Mesendoderm (in vitro differentiated cells): ENCODE data around the gene LRRC34.

Source experiments
- DNase-seq: peaks from one replicate; pipeline ENCODE4 v3.0.0; 2013
- H2AK5ac ChIP-seq: 2 replicates; pipeline ENCODE4 v1.6.1; 2013; ENCODE audit warnings: low read length, inconsistent platforms
- H2BK120ac ChIP-seq: 2 replicates; pipeline ENCODE4 v1.6.1; 2013; ENCODE audit warnings: low read depth, mild to moderate bottlenecking, low read length, moderate library complexity, mixed read lengths
- H2BK15ac ChIP-seq: replicated peaks from 2 replicates; pipeline ENCODE4 v1.6.1; 2013; ENCODE audit warnings: low read depth, mild to moderate bottlenecking, moderate library complexity
- H2BK5ac ChIP-seq: 2 replicates; pipeline ENCODE4 v1.6.1; 2013; ENCODE audit warnings: low read length, inconsistent platforms
- H3K18ac ChIP-seq: 2 replicates; pipeline ENCODE4 v1.6.1; 2013; ENCODE audit warnings: mild to moderate bottlenecking, low read length, mixed read lengths
- H3K23ac ChIP-seq: one replicate; pipeline ENCODE4 v1.6.1; 2013; ENCODE audit warnings: low read length
- H3K27ac ChIP-seq: 2 replicates; pipeline ENCODE4 v1.5.1; 2013; ENCODE audit warnings: low read depth, mild to moderate bottlenecking, inconsistent platforms, low read length, moderate library complexity
- H3K27me3 ChIP-seq: 2 replicates; pipeline ENCODE4 v1.6.1; 2013; ENCODE audit warnings: low read length, control low read depth, mild to moderate bottlenecking, inconsistent platforms; ENCODE audit not compliant: insufficient read depth, poor library complexity
- H3K36me3 ChIP-seq: 2 replicates; pipeline ENCODE4 v1.6.1; 2013; ENCODE audit warnings: low read length, inconsistent platforms; ENCODE audit not compliant: control insufficient read depth, insufficient read depth
- H3K4ac ChIP-seq: one replicate; pipeline ENCODE4 v1.6.1; 2013; ENCODE audit warnings: low read depth, mild to moderate bottlenecking, low read length, moderate library complexity
- H3K4me1 ChIP-seq: 2 replicates; pipeline ENCODE4 v1.6.1; 2013; ENCODE audit warnings: low read depth, low read length, inconsistent platforms; ENCODE audit not compliant: control insufficient read depth
- H3K4me2 ChIP-seq: 2 replicates; pipeline ENCODE4 v1.6.1; 2013; ENCODE audit warnings: low read length
- H3K4me3 ChIP-seq: 2 replicates; pipeline ENCODE4 v1.5.1; 2013; ENCODE audit warnings: mild to moderate bottlenecking, low read length
- H3K56ac ChIP-seq: one replicate; pipeline ENCODE4 v1.6.1; 2013; ENCODE audit warnings: low read length
- H3K79me1 ChIP-seq: 2 replicates; pipeline ENCODE4 v1.6.1; 2013; ENCODE audit warnings: low read length, inconsistent platforms
- H3K79me2 ChIP-seq: 2 replicates; pipeline ENCODE4 v1.6.1; 2013; ENCODE audit warnings: mild to moderate bottlenecking, low read length; ENCODE audit not compliant: control insufficient read depth, insufficient read depth
- H3K9ac ChIP-seq: 2 replicates; pipeline ENCODE4 v1.6.1; 2013; ENCODE audit warnings: low read length, inconsistent platforms
- H4K5ac ChIP-seq: one replicate; pipeline ENCODE4 v1.6.1; 2013; ENCODE audit warnings: low read length
- H4K8ac ChIP-seq: one replicate; pipeline ENCODE4 v1.6.1; 2013; ENCODE audit warnings: low read depth, mild to moderate bottlenecking, control low read depth, low read length, moderate library complexity
- WGBS: extraction: QIAGEN DNeasy Blood & Tissue Kit; methylation state at CpG from one replicate; pipeline ENCODE4 v1.1.7; 2013; ENCODE audit warnings: low lambda C conversion rate, missing lambda C conversion rate; ENCODE audit not compliant: insufficient coverage; ENCODE audit errors: extremely low coverage; 5-methylcytosine and 5-hydroxymethylcytosine counted together

Gene LRRC34

DNA sequence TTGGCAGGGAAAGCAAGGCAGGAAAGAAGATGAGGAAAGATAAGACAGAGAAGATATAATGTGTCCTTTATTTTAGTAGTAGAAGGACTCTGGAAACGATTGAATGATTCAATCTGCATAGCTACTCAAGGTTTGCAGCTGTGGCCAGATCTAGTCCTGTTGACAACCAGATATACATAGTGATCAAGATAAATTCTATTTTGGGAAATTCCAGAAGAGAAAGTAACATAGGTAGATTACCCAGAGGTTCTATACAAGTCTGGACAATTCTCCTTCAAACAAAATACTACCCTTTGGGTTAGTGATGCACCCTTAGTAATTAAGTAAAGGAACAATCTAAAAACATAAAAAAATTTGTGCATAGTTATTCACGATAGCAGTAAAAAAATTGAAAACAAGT lies 57.2 kb downstream of the LRRC34 start:
- no peak overlapping the region for H3K23ac ChIP-seq
- no peak overlapping the region for H3K27ac ChIP-seq
- no peak overlapping the region for H3K9ac ChIP-seq
- no CpG with 5 or more reads among the region's 2 CpGs for WGBS
- H4K5ac ChIP-seq: no peak overlapping the region
- no peak overlapping the region for H2BK15ac ChIP-seq
- H3K79me2 ChIP-seq: no peaks in the 10 kb centered on the region
- H3K36me3 ChIP-seq: no peaks in the 10 kb centered on the region
- H3K79me1 ChIP-seq: no peaks in the 10 kb centered on the region
- no peaks in the 10 kb centered on the region for H3K27me3 ChIP-seq
- H2BK5ac ChIP-seq: no peak overlapping the region
- no peak overlapping the region for H3K18ac ChIP-seq
- no peak overlapping the region for H2BK120ac ChIP-seq
- H3K4ac ChIP-seq: no peak overlapping the region
- no peak overlapping the region for H3K4me2 ChIP-seq
- H2AK5ac ChIP-seq: no peak overlapping the region
- no peak overlapping the region for H4K8ac ChIP-seq
- no peaks in the 10 kb centered on the region for H3K4me1 ChIP-seq
- no peak overlapping the region for H3K56ac ChIP-seq
- H3K4me3 ChIP-seq: no peak overlapping the region
- DNase-seq: no peak

- H3K18ac ChIP-seq: no peak overlapping the region
- H2BK5ac ChIP-seq: no peak overlapping the region
- no peak overlapping the region for H4K5ac ChIP-seq
- H3K9ac ChIP-seq: no peak overlapping the region
- no peak overlapping the region for H3K56ac ChIP-seq
- H3K27me3 ChIP-seq: no peaks in the 10 kb centered on the region
- WGBS: no CpG with 5 or more reads among the region's 3 CpGs
- no peak for DNase-seq
- H3K79me1 ChIP-seq: no peaks in the 10 kb centered on the region
- no peaks in the 10 kb centered on the region for H3K79me2 ChIP-seq
- no peak overlapping the region for H2AK5ac ChIP-seq
- H3K4me2 ChIP-seq: no peak overlapping the region
- no peak overlapping the region for H3K4me3 ChIP-seq
- no peak overlapping the region for H2BK120ac ChIP-seq
- no peak overlapping the region for H3K4ac ChIP-seq
- H3K36me3 ChIP-seq: no peaks in the 10 kb centered on the region
- no peaks in the 10 kb centered on the region for H3K4me1 ChIP-seq
- H4K8ac ChIP-seq: no peak overlapping the region
- no peak overlapping the region for H3K23ac ChIP-seq
- no peak overlapping the region for H2BK15ac ChIP-seq
- H3K27ac ChIP-seq: no peak overlapping the region
Measured at GRCh38 chr3:169754711-169755110, 58.0 kb downstream of the LRRC34 start.

DNA sequence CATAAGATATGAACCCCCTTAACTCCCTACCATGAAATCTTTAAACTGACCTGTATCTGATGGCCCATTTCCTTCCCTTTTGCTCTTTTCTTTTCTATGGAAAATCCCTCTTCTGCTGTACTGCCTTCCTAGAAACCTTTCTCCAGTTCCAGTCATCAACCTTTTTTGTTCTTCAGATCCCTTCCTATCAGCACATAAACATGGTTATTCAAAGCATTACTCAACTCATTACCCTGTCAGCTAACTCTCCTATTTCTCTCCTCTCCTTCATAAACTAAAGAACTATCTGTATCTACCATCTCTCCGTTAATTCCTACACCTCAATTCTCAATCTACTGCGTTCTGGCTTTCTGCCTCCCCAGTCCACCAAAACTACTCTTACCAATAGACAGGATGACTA lies 60.8 kb downstream of the LRRC34 start:
- Histone ChIP-seq H3K4ac (no peak overlapping the region), H2BK120ac (no peak overlapping the region), H3K27ac (no peak overlapping the region)

GRCh38 chr3:169750665-169751064 lies 62.0 kb downstream of the LRRC34 start:
- Histone ChIP-seq H3K27ac (no peak overlapping the region), H3K4me1 (no peaks in the 10 kb centered on the region), H4K8ac (no peak overlapping the region), H3K4ac (no peak overlapping the region), H3K79me2 (no peaks in the 10 kb centered on the region), H3K79me1 (no peaks in the 10 kb centered on the region), H4K5ac (no peak overlapping the region), H2AK5ac (no peak overlapping the region), H3K23ac (no peak overlapping the region), H3K18ac (no peak overlapping the region), H3K4me3 (no peak overlapping the region), H3K9ac (no peak overlapping the region), H3K4me2 (no peak overlapping the region), H3K56ac (no peak overlapping the region), H2BK15ac (no peak overlapping the region), H3K36me3 (no peaks in the 10 kb centered on the region), H2BK5ac (no peak overlapping the region), H3K27me3 (no peaks in the 10 kb centered on the region), H2BK120ac (no peak overlapping the region)
- no peak for DNase-seq
- no CpG with 5 or more reads among the region's 2 CpGs for WGBS

More for the DNA sequence above, 60.8 kb downstream of the LRRC34 start:
- no peaks in the 10 kb centered on the region for H3K27me3 ChIP-seq
- H4K5ac ChIP-seq: no peak overlapping the region
- no peaks in the 10 kb centered on the region for H3K79me2 ChIP-seq
- H3K4me1 ChIP-seq: no peaks in the 10 kb centered on the region
- H3K23ac ChIP-seq: no peak overlapping the region
- no peaks in the 10 kb centered on the region for H3K36me3 ChIP-seq
- no peak overlapping the region for H3K18ac ChIP-seq
- H2AK5ac ChIP-seq: no peak overlapping the region
- H3K9ac ChIP-seq: no peak overlapping the region
- DNase-seq: no peak
- no peak overlapping the region for H2BK15ac ChIP-seq
- H3K4me2 ChIP-seq: no peak overlapping the region
- no peak overlapping the region for H4K8ac ChIP-seq
- no peaks in the 10 kb centered on the region for H3K79me1 ChIP-seq
- no peak overlapping the region for H3K4me3 ChIP-seq
- no peak overlapping the region for H2BK5ac ChIP-seq
- WGBS: 100% methylated on average over 2 of the region's 2 CpGs
- no peak overlapping the region for H3K56ac ChIP-seq

GRCh38 chr3:169748670-169749069 lies 64.0 kb downstream of the LRRC34 start:
- Histone ChIP-seq H2AK5ac (no peak overlapping the region), H3K79me2 (no peaks in the 10 kb centered on the region), H3K56ac (no peak overlapping the region), H2BK5ac (no peak overlapping the region), H3K36me3 (no peaks in the 10 kb centered on the region), H4K5ac (no peak overlapping the region), H3K27me3 (no peaks in the 10 kb centered on the region), H3K23ac (no peak overlapping the region), H3K4me1 (no peaks in the 10 kb centered on the region), H4K8ac (no peak overlapping the region), H3K4ac (no peak overlapping the region), H3K4me2 (no peak overlapping the region), H2BK120ac (no peak overlapping the region), H3K27ac (no peak overlapping the region), H3K79me1 (no peaks in the 10 kb centered on the region), H3K4me3 (no peak overlapping the region), H3K18ac (no peak overlapping the region), H2BK15ac (no peak overlapping the region), H3K9ac (no peak overlapping the region)
- no CpG with 5 or more reads among the region's 3 CpGs for WGBS
- DNase-seq: no peak

DNA sequence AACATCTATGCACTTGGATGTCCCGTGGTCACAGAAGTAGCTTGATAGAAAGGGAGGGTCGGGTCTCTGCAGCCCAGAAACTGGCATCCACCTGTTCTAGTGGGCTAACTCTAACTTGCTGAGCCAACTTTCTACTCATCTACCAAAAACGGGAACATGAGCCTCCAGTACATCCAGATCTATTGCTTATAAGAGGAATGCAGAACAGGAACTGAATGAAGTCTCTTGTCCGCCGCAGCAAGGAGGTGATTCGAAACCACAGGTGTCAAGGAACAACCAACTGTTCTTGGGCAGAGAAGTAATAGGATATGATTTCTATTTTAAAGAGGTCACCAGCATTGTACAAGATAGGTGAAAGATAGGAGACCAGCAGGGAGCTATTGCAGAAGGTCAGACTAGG lies 65.8 kb downstream of the LRRC34 start:
- H3K4me3 ChIP-seq: no peak overlapping the region
- no peak overlapping the region for H4K8ac ChIP-seq
- WGBS: no CpG with 5 or more reads among the region's 6 CpGs
- H2BK120ac ChIP-seq: no peak overlapping the region
- H3K9ac ChIP-seq: no peak overlapping the region
- no peak overlapping the region for H3K27ac ChIP-seq
- no peak overlapping the region for H3K4me2 ChIP-seq
- H3K4me1 ChIP-seq: no peaks in the 10 kb centered on the region
- no peak overlapping the region for H3K4ac ChIP-seq
- H2BK5ac ChIP-seq: no peak overlapping the region
- no peak overlapping the region for H2AK5ac ChIP-seq
- no peaks in the 10 kb centered on the region for H3K36me3 ChIP-seq
- no peaks in the 10 kb centered on the region for H3K79me2 ChIP-seq
- H3K18ac ChIP-seq: no peak overlapping the region
- no peaks in the 10 kb centered on the region for H3K79me1 ChIP-seq
- no peak overlapping the region for H3K56ac ChIP-seq
- no peaks in the 10 kb centered on the region for H3K27me3 ChIP-seq
- no peak overlapping the region for H4K5ac ChIP-seq
- H2BK15ac ChIP-seq: no peak overlapping the region
- no peak overlapping the region for H3K23ac ChIP-seq
- no peak for DNase-seq
